GM19043 (cell line): ENCODE measurements around the gene COL1A2.

Source experiments
- ATAC-seq: cut with Tn5 transposase; IDR thresholded peaks from one replicate; pipeline ENCODE4 v1.9.1; 2021; ENCODE audit warnings: low read depth; ENCODE audit not compliant: unreplicated experiment

The COL1A2 gene

DNA sequence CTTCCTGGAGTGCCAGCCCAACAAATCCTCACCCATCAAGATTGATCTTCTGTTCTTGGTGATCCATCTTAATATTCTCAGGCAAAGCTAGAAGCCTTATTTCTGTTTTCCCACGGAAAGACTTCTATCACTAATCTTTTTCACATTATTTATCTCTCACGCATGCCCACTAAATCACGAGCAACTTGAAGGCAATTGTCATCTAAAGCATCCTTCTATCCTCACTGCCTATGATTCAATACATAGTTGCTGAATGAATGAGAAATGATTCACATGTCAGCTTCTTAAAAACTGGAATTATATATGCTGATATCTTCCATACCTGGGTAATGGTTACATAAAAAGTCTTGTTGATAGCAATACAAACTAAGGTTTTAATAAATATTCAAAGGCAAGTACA, 12.6 kb upstream of the COL1A2 start:
- ATAC-seq = no peak

DNA sequence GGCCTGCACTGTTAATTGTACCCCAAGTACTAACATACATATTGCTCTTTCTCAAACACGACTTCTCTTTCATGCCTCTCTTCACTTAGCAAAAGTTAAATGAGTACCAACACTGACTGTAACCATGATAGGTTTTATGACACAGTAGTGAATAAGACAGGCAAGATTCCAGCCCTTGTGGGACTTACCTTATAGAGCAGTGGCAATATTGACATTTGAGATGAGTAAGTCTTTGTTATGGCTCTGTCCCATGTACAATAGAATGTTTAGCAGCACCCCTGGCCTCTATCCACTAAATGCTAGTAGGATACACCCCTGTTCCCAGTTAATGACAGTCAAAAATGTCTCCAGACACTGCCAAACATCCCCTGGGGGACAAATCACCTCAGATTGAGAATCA, 11.9 kb upstream of the COL1A2 start:
- ATAC-seq = no peak

DNA sequence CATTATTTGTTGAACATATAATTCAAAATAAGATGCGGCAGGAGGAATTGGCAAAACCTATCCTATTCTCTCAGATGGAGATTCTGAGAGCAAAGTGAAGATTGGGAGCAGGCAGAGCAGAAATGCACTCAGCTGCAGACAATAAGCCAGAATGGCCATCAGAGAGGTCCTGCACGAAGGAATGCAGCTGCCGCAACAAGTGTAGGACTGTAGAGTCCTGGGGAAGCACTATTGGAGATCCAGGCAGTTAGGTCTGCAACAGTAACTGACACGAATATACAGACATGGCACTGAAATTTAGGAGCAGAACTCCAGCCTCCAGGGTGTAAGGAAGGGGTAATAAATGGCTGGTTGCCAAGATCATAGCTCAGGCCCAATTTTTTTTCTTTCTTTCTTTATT, 10.4 kb upstream of the COL1A2 start:
- no peak for ATAC-seq

DNA sequence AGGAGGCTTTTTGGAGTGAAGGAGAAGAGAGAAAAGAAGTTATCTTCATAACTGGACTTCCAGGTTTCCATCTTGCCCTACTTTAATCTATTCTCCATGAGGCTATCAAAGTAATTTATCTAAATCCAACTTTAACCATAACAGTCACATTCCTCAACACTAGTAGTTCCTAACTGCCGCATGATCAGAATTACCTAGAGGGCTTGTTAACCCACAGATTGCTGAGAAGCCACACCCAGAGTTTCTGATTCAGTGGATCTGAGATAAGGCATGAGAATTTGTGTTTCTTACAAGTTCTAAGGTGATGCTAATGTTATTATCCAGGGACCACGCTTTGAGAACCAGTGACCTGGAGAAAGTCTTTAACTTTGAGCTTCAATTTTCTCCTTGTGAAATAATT, 8.3 kb upstream of the COL1A2 start:
- ATAC-seq = no peak

DNA sequence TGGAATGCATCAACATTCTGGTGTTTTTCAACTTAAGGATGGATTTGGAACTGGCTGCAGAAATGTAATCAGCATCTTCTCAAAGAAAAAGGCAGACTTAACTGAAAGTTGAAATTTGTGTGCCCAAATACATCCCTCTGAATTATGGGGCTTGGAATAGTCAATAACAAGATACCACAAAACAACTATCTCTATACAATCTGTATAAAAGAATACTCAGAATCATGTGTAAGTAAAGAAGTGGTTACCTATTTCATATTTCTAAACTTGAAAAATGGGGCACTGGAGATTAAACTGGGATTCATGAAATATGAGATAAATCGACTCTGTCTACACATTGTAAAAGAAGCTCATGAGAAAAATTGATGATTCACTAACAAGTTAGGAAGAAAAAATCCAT, 6.2 kb upstream of the COL1A2 start:
- ATAC-seq = no peak

DNA sequence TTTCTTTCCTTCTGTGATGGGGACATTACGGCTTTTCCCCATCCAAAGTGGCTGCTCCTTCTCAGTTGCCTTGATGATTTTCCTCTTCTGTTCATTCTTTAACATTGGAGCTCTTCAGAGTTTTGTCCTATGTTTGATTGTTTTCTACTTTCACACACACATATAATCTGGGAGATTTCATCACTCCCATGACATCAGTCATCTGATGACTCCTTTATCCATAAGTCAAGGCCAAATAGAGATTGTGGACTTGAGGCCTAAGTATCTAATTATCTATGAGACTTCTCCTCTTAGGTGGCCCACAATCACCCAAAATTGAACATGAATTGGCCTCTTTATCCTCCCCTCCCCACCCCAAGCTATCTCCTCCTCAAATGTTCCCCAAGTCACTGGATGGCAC, 5.3 kb upstream of the COL1A2 start:
- no peak for ATAC-seq

DNA sequence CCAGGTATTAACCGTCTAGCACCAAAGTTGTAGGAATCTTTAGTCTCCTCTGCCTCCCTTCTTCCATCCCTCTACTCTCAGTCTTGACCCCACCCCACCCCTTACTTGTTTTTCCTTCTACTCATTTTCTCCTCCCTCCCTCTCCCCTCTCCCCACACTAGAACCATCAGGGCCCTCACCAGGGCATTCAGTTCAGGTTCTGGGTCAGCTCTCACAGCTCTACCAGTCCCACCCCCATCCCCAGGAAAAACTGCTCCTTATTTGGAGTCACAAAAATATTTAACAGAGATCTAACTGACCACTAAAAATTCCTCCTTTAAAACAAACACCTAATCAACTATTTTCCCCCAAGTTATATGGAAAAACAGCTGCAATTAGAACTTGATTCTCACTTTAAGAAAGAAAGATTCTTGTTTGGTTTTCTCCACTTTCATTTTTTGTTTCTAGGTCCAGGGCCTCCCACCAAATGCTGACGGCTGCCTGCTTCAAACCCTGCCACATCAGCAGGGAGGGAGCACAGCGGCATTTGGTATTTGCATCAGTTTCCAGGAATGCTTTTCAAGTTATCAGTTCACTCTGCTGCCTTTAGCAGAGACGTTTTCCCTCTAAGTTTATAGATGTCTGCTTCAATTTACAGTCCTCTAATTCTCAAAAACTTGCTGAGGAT, 2.8 kb upstream of the COL1A2 start:
- ATAC-seq = no peak

DNA sequence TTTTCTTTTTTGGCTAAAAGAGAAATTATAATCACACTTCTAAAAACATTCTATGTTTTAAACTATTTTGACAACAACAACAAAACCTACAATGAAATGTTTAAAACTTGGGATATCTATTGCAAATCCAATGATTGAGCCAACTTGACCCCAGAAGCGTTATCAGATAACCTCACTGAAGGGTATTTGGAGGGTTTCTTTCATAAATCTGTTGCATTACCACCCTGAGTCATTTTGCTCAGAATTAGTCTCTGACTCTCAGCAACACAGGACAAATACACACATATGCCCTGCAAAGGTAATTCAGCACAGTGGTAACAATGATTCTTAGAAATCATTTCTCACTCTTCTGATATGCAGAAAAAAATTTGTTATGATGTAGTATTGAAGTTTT, 2.3 kb upstream of the COL1A2 start:
- no peak for ATAC-seq

DNA sequence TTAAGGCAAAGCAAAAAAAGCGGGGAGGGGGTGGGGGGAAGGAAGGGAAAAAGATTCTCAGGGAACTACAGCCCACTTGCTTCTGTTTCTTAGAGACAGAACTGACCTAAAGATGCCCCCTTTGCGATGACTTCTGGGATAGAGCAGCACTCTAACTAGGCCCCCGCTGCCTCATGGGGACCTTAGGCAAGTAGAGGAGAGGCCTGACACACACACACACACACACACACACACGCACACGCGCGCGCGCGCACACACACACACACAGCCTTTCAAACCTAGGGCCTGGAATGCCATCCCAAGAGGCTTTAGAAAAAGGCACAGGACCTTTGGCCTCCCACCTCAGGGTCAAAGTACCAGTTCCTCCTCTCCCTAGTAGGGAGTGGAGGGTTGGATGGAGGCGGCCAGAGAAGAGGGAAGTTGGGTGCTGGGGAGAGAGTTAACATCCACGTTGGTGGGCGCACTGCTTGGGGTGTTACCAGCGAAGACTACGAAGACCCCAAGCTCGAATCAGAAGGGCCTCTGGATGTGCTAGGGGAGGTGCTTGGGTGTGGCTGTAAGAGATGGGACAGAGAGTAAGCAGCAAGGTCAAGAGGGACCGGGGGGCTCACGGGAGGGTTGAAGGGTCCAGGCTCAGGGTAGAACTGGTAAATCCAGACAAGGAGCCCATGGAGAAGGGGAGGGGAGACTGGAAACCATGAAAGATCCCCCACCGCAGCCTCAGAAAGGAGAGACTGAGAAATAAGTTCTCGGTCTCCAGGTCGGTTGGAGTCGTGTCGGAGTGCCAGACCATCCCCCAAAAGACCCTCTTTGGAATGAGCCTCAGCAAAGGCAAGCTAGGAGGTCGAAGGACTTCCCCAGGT, 1.2 kb upstream of the COL1A2 start:
- no peak for ATAC-seq

DNA sequence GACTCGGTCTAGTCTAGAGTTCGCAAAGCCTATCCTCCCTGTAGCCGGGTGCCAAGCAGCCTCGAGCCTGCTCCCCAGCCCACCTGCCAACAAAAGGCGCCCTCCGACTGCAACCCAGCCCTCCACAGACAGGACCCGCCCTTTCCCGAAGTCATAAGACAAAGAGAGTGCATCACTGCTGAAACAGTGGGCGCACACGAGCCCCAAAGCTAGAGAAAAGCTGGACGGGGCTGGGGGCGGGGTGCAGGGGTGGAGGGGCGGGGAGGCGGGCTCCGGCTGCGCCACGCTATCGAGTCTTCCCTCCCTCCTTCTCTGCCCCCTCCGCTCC, 622 bp upstream of the COL1A2 start:
- no peak for ATAC-seq

DNA sequence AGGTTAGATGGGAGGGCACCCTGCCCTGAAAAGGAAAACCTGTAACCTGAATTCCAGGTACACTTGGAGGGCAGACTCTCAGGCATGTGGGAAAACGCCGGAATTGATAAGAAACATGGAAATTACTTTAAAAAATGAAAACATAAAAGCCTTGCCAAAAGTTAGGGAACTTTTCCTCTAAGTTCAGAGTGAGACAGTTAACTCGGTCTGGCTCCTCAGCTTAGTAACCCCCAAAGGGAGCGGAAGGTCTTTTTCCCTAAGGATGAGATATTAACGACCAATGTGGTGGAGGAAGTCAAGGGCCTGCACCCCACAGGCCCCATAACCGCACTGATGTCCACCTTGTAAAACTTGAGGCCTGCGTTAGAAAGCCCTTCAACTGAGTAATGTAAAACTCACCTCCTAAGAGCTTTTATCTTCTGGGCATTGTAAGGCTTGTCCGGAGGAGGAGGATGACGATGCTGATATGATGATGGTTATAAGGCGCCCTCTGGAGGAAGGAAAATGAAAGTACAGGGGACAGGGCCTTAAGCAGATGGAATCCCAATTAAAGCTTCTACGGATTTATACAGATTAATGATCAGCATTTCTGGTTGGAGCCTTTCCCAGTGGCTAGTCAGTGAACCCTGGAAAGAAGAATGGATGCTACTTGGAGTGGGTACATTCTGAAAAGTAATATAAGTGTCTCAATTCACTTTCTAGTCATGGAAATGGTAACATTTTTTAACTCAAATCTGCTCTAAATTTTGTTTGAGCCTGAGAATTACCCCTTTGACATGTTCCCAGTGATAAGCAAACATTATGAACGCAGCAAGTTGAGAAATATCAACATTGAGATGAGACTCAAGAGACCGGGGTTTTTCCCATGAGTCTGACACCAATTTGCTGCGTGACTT, 694 bp downstream of the COL1A2 start:
- ATAC-seq = peak; percentile 82

DNA sequence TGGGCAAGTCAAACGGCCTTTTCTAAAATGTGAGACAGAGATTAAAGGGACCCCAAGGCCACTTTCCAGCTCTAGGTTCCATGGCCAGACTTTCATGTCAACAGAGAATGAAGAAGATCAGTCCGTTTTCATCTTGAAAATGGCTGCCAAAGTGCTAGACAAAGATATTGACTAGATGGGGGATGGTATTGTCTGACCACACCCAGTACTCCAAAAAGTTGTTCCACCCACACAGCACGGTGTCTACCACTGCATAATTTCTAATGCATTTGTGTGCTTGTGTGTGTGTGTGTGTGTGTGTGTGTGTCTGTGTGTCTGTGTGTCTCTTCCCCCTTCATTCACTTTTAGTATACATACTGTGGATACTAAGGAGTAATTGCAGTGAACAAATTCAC, 1.3 kb downstream of the COL1A2 start:
- ATAC-seq = no peak

DNA sequence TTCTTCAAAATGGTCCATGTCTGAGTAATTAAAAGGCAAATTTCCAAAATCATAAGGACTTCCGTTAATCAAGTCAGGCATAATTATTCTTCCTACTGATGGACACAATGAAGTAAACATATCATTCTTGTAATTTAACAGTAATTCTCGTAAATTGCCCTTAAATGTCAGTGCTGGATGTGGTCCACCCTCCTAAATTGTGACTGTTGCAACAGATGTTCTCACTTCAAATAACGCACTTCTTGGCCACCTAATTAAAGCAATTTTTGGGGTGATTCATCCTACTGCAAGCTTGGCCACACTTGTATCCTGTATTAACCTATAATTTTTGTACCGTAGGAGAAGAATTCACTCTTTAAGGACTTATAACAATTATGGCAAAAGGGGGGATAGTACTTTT, 1.9 kb downstream of the COL1A2 start:
- ATAC-seq = no peak

DNA sequence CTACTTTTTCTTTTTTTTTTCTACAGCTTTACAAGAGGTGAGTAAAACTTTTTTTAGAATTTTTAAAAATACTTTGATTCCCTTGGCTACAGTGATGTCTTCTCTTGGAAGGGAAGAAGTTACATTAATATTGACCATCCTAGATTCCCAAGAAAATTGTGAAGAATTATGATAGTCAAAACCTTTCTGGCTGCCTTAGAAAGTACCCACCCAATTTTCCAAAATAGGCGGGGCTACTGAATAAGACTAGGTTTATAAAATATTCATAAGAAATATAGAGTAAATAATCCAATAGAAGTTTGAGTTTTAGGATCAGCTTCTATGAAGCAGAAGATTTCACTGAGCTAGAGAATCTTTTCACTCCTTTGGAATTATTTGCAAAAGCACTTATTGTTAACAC, 3.0 kb downstream of the COL1A2 start:
- ATAC-seq = no peak

DNA sequence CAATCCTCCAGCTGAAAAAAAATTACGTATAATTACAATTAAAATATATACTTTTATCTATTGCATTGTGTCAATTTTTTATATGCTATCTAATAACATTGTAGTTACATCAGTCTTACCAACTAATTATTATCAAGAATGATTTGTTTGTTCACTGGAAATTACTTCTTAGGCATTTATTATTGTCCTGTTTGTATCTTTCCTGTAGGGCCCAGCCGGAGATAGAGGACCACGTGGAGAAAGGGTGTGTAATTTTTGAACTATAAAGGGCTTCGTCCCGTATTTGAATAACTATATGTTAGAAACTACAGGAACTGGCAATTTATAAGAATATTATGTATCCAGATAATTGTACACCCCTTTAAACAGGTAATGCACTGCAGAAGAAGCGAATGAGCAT, 4.1 kb downstream of the COL1A2 start:
- ATAC-seq = no peak

DNA sequence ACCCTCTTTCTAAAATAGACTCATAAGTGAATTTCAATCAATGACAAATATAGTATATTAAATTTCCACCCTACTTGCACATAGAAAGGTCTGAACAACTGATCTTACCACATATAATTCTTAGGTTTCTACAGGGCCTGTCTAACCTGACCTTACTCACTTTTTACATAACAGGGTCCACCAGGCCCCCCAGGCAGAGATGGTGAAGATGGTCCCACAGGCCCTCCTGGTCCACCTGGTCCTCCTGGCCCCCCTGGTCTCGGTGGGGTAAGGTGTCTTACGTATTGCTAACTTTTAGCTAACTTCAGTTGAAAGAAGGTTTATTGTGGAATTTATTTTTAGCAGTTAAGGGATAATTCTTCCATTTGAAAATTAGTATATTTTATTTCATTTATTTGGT, 5.3 kb downstream of the COL1A2 start:
- no peak for ATAC-seq

DNA sequence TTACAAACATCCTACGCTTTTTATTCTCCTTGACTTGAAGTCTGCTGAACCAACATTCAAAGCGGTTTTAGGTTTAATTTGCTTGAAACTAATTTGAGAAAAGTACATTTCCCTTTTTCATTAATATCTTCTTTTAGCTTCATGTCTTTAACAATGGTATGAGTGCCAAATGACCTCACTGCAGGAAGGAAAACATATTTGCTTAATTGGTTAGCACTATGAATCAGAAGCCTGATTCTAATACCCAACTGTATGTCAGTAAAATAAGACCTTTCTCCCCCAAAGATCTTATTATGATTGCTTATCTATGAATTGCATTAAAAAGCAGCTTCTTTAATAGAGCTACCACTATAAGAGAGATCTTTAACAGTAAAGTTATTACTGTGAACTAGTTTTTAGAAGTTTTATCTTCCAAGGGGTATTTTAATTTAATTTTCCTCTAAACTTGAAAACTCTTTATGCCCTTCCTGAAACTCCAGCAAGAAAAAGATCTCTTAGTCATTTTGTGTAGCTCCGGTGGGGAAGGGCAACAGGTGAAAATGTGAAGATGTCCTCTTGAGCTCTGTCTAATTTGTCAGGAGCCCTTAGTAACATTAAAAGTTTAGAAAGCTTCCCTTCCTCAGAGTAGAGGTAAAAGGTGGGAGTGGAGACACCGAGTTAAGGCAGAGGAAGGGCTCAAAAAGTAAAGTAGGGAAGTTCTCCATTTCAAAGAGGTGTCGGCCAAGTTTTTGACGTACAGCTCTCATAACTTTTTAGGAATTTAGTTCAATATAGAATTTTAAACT, 6.1 kb downstream of the COL1A2 start:
- ATAC-seq = no peak

DNA sequence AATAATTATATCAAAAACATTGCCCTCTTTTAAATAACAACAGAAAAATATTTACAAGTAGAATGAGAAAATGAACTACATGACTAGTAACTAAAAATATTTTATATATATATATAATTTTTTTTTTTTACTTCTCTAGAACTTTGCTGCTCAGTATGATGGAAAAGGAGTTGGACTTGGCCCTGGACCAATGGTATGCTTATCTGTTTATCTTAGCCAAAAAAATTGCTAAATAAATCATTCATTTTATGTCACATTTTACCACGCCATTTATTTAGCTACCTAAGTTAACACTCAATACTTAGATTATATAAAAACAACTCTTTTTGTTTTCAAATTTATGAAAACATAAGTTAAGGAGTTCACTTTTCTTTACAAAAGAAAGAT, 6.7 kb downstream of the COL1A2 start:
- ATAC-seq = no peak

DNA sequence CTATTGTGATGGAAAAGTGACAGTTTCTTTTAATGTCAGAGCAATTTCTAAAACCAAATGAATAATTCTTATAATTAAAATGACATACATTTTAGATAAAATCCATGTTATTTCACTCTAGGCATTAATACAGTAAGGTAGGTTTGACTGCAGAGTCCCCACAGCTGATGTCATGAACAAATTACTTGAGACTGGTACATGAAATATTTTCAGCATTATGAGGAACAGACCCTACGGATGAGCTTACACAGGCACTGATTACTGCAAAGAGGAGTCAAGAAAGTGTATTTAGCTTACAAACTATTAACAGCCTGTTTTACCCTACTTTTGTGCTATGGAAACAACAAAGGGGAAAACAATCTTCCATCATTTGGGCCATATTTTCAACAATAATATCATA, 8.9 kb downstream of the COL1A2 start:
- ATAC-seq = no peak

DNA sequence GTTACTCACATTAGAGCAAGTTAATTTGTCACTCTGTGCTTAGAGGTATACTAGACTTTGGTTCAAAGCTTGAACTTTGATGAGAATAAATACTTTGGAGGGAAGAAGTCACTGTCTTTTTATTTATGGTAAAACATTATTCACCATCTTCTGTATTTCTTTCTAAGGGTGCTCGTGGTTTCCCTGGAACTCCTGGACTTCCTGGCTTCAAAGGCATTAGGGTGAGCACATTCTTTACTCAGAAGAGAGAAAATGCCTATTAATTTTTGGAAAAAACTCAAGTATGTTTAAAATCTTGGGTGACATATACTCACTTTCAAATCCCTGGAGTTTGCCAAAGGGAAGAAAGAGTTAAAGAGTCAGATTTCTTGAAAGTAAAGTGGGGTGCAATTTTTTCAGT, 10.8 kb downstream of the COL1A2 start:
- no peak for ATAC-seq

DNA sequence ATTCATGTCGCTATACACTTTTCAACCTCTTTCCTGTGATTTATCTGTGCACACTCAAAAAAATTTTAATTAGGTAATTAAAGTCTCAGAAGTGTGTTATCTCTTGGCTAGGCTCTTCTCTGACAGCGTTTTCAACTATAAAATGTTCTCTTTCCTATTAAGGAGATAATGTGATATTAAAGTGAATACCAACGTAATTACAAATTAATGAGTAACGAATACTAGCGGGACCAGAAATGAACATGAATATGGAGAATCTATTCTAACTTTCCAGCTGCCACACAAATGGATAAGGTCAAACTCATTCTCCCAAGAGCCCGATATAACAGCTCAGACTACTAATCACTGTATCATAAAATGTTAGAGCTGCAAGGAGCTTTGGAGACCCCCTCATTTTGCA, 12.0 kb downstream of the COL1A2 start:
- ATAC-seq = no peak
